ENCODE data around the gene ANKZF1. TPM values are rescaled to one million over a fixed set of nuclear protein-coding genes. Genes with fewer than 3 reads are reported as not detected.

ANKZF1 gene
- total RNA-seq, 4 donors from 2014 or later: 20.4 to 34.1 (median 27.6) TPM

GRCh38 chr2:219252084-219252483, 22.5 kb downstream of the ANKZF1 start:
- peak overlapping the region; percentile 83 to 89 (median 85) for H3K27ac ChIP-seq (replicated peaks in 1 of 4)
- H3K9me3 ChIP-seq: no peaks in the 10 kb centered on the region
- H3K4me1 ChIP-seq: peaks cover 50 to 81% (median 72%) of the 10 kb centered on the region in 4 donors
- H3K36me3 ChIP-seq: peaks cover 7 to 40% (median 34%) of the 10 kb centered on the region in 4 donors
- DNase-seq (ENCODE audit: extremely low spot score): no peak
- TF ChIP-seq POLR2AphosphoS5 (IDR thresholded peaks at IDR 0.05) (no peak), EP300 (IDR thresholded peaks at IDR 0.05) (no peak), POLR2A (IDR thresholded peaks at IDR 0.05; ENCODE audit: low read depth) (no peak)
- TF ChIP-seq, protein P1, sequence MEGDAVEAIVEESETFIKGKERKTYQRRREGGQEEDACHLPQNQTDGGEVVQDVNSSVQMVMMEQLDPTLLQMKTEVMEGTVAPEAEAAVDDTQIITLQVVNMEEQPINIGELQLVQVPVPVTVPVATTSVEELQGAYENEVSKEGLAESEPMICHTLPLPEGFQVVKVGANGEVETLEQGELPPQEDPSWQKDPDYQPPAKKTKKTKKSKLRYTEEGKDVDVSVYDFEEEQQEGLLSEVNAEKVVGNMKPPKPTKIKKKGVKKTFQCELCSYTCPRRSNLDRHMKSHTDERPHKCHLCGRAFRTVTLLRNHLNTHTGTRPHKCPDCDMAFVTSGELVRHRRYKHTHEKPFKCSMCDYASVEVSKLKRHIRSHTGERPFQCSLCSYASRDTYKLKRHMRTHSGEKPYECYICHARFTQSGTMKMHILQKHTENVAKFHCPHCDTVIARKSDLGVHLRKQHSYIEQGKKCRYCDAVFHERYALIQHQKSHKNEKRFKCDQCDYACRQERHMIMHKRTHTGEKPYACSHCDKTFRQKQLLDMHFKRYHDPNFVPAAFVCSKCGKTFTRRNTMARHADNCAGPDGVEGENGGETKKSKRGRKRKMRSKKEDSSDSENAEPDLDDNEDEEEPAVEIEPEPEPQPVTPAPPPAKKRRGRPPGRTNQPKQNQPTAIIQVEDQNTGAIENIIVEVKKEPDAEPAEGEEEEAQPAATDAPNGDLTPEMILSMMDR (IDR thresholded peaks at IDR 0.05): no peak
- peak overlapping the region; percentile 65 to 81 (median 76) for H3K4me3 ChIP-seq
- intact Hi-C loops (cut with DNase I): no loop called here
- WGBS: 67% methylated on average over 4 of the region's 5 CpGs
- no peaks in the 10 kb centered on the region for H3K27me3 ChIP-seq

DNA sequence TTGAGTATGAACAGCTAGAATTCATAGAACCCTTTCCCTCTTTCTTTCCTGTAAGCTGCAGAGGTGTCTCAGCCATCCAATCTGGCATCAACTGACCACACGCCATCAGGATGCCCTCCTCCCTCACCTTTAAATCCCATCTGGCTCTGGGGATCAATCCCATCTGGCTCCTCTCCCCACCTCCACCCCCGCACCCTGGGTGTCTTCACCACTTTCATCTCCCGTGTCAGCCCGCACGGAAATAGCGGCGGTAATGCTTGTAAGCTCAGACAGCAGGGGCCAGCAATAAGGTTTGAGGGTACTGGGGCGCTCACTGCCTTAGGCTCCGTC, 22.9 kb downstream of the ANKZF1 start:
- H3K4me1 ChIP-seq: peaks cover 45 to 77% (median 67%) of the 10 kb centered on the region in 4 donors
- peak overlapping the region; percentile 83 to 89 (median 85) for H3K27ac ChIP-seq (replicated peaks in 1 of 4)
- no peaks in the 10 kb centered on the region for H3K9me3 ChIP-seq
- TF ChIP-seq, protein P1 (IDR thresholded peaks at IDR 0.05): no peak
- TF ChIP-seq POLR2AphosphoS5 (IDR thresholded peaks at IDR 0.05): no peak
- TF ChIP-seq POLR2A (IDR thresholded peaks at IDR 0.05; ENCODE audit: low read depth): no peak
- no peak for TF ChIP-seq EP300 (IDR thresholded peaks at IDR 0.05)
- peaks cover 7 to 35% (median 30%) of the 10 kb centered on the region in 4 donors for H3K36me3 ChIP-seq
- peak overlapping the region; percentile 65 to 81 (median 76) for H3K4me3 ChIP-seq
- no peaks in the 10 kb centered on the region for H3K27me3 ChIP-seq
- no peak for DNase-seq (ENCODE audit: extremely low spot score)
- intact Hi-C loops (cut with DNase I): no loop called here
- 12% methylated on average over 9 of the region's 9 CpGs for WGBS

DNA sequence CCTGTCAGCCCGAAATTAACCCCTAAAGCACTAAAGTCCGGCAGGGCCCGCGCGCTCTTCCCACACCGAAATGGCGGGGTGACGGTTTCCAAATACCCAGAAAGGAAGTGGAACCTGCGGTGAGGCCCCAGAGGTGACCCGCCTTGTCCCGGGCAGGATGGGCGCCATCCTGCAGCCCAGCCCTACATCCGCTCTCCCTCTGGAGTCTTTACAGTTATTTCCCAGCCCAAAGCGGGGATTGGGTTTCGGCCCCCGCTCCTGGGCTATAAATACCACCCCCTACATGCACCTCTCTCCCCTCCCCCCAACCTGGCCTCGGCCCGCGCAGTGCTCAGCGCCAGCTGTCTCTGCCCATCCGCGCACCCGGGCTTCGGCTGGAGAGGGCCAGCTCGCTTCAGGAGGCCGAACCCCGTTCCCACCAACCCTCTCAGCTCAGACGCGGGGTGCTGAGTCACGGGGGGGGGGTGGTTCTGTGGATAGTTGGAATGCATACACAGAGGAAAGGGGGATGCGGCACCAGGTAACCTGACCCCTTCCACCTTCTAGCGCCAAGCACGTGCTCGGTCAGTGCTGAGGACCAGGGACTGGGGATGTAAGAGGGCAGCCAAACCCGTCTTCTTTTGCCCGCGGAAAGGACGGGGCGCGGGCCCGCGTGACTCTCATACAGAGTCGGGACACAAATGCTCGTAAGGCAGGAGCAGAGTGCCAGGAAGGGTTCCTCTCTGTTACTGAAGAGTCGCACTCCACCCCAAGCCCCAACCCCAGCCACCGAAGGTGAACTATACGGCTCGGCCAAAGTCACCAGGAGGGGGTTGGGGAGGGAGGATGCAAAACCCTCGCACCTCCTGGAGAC, 23.5 kb downstream of the ANKZF1 start, which contains the start of gene TUBA4B:
Gene TUBA4B, plus strand, starts transcription at position 344 of the 853 bp plus-strand sequence. Its CDS starts 165 bp downstream, at position 509.
- peaks cover 7 to 29% (median 24%) of the 10 kb centered on the region in 4 donors for H3K36me3 ChIP-seq
- H3K4me1 ChIP-seq: peaks cover 44 to 71% (median 64%) of the 10 kb centered on the region in 4 donors
- peak within 1 kb of the TSS; percentile 65 to 81 (median 76) for H3K4me3 ChIP-seq
- no peaks in the 10 kb centered on the region for H3K9me3 ChIP-seq
- intact Hi-C loops (cut with DNase I): no loop called here
- 4% methylated on average over 39 of the region's 49 CpGs for WGBS
- no peak for TF ChIP-seq POLR2AphosphoS5 (IDR thresholded peaks at IDR 0.05)
- TF ChIP-seq POLR2A (IDR thresholded peaks at IDR 0.05; ENCODE audit: low read depth): peak; percentile 21
- TF ChIP-seq, protein P1 (IDR thresholded peaks at IDR 0.05): no peak
- TF ChIP-seq EP300 (IDR thresholded peaks at IDR 0.05): no peak
- peak within 1 kb of the TSS; percentile 83 to 89 (median 85) for H3K27ac ChIP-seq (replicated peaks in 1 of 4)
- no peak for DNase-seq (ENCODE audit: extremely low spot score)
- peaks cover 0 to 5% (median 0%) of the 10 kb centered on the region in 4 donors for H3K27me3 ChIP-seq

DNA sequence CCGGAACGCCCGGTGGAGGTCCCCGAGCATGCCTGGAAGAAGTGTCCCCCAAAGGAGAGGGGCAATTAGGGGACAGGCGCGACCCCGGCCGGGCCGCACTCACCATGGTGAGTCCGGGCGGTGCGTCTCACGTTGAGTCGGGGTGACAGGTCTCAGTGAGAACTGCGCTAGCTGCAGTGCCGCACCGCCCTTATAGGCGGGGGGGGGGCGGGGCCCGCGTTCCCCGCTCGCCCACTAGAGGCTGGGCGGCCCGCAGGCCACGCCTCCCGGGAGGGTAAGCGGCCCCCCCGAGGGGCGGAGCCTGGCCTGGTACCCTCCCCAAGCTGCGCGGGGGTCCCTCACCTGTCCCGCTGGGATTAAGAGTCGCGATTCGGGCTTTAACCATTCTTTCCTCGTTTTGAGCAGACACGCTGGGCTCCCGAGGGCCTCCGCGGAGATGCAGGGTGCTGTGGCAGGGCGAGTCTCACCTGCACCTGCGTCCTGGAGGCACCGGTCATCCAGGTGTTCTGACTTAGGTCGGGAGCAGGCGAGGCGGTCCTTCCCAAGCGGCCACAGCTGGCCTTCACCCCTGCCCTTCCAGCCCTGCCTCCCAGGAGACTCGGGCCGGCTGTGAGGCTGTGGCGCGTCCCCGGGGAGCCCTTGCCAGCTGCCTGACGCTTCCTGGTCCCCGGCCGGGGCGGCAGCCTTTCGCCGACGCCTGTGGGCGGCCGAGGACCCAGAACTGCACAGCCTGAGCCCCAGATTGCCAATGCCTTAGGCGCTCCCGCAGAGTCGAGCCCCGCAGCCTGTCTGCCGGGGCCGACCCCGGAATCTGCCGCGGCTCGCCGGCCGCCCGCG, 24.4 kb downstream of the ANKZF1 start, which contains the start of gene TUBA4A:
Gene TUBA4A, minus strand, starts transcription at position 166 of the 837 bp plus-strand sequence. Its CDS starts 60 bp downstream, at position 106.
- Histone ChIP-seq H3K27me3 (peaks cover 0 to 10% (median 0%) of the 10 kb centered on the region in 4 donors), H3K27ac (replicated peaks in 1 of 4) (peak within 1 kb of the TSS; percentile 83 to 89 (median 85)), H3K4me1 (peaks cover 43 to 62% (median 58%) of the 10 kb centered on the region in 4 donors), H3K36me3 (peaks cover 7 to 21% (median 17%) of the 10 kb centered on the region in 4 donors), H3K9me3 (no peaks in the 10 kb centered on the region), H3K4me3 (peak within 1 kb of the TSS; percentile 65 to 81 (median 76))
- TF ChIP-seq, protein P1 (IDR thresholded peaks at IDR 0.05): peak; percentile 11 to 25 (median 20)
- peak; percentile 92 to 98 for TF ChIP-seq POLR2AphosphoS5 (IDR thresholded peaks at IDR 0.05)
- no peak for TF ChIP-seq EP300 (IDR thresholded peaks at IDR 0.05)
- TF ChIP-seq POLR2A (IDR thresholded peaks at IDR 0.05; ENCODE audit: low read depth): peak; percentile 96
- 0% methylated on average over 2 of the region's 76 CpGs for WGBS
- DNase-seq (ENCODE audit: extremely low spot score): peak; percentile 93
- intact Hi-C loops (cut with DNase I): no loop called here
